Measurements from ENCODE around the gene CYS1.

DNA sequence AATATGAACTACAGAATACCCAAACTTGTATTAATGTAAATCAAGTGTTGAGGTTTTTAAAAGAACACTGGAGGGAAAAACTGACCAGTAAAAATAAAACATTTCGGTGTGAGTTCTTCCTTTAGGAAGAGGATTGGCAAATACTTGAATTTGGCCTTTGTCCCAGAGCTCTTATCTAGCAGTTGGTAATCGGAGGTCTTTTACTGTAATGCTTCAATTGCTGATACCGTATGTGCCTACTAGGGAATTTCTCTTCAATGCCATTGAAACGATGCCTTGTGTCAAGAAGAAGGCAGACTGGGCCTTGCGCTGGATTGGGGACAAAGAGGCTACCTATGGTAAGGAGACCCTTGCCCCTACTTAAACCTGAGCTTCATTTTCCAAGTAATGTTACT lies 46.4 kb upstream of the CYS1 start:
- TF ChIP-seq EZH2 (IDR thresholded peaks at IDR 0.05; ENCODE audit: borderline replicate concordance, low read depth, low read length, severe bottlenecking), result no peak
- TF ChIP-seq, protein P1, sequence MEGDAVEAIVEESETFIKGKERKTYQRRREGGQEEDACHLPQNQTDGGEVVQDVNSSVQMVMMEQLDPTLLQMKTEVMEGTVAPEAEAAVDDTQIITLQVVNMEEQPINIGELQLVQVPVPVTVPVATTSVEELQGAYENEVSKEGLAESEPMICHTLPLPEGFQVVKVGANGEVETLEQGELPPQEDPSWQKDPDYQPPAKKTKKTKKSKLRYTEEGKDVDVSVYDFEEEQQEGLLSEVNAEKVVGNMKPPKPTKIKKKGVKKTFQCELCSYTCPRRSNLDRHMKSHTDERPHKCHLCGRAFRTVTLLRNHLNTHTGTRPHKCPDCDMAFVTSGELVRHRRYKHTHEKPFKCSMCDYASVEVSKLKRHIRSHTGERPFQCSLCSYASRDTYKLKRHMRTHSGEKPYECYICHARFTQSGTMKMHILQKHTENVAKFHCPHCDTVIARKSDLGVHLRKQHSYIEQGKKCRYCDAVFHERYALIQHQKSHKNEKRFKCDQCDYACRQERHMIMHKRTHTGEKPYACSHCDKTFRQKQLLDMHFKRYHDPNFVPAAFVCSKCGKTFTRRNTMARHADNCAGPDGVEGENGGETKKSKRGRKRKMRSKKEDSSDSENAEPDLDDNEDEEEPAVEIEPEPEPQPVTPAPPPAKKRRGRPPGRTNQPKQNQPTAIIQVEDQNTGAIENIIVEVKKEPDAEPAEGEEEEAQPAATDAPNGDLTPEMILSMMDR (IDR thresholded peaks at IDR 0.05; ENCODE audit: borderline replicate concordance, extremely low read depth, low read length, poor library complexity, severe bottlenecking), result peak; percentile 6

All from DND-41 (cell line).